ENCODE measurements around the gene PIP4K2C. TPM values are rescaled to one million over a fixed set of nuclear protein-coding genes. Genes with fewer than 3 reads are reported as not detected.
"Not testable (repeated sequence)": the region's sequence is repeated elsewhere in the genome, so short reads cannot be mapped to it uniquely, and the experiment has no call there.

Gene PIP4K2C
- total RNA-seq, 1 donor from 2014 or later, result 26.0 TPM

GRCh38 chr12:57626921-57627445 lies 36.0 kb downstream of the PIP4K2C start:
- DNase-seq (ENCODE audit: low spot score) (no peak), ATAC-seq (no peak)
- intact Hi-C loops (cut with DNase I), result no loop called here

- ATAC-seq (no peak), DNase-seq (ENCODE audit: low spot score) (no peak)
- intact Hi-C loops (cut with DNase I), result no loop called here
These were observed 36.7 kb downstream of the PIP4K2C start for GRCh38 chr12:57627501-57628279.

- intact Hi-C loops (cut with DNase I), result no loop called here
- ATAC-seq (no peak), DNase-seq (ENCODE audit: low spot score) (no peak)
These were observed 37.5 kb downstream of the PIP4K2C start for GRCh38 chr12:57628280-57629191.

GRCh38 chr12:57629897-57630471 lies 39.0 kb downstream of the PIP4K2C start:
- intact Hi-C loops (cut with DNase I), result no loop called here
- ATAC-seq, result peak; percentile 16
- peak; percentile 62 for DNase-seq (ENCODE audit: low spot score)

GRCh38 chr12:57630891-57631433 lies 40.0 kb downstream of the PIP4K2C start:
- ATAC-seq (no peak), DNase-seq (ENCODE audit: low spot score) (no peak)
- intact Hi-C loops (cut with DNase I), result no loop called here

- no peak for DNase-seq (ENCODE audit: low spot score)
- ATAC-seq, result no peak
- intact Hi-C loops (cut with DNase I), result loop anchor here (1.0 kb wide), 1 partner anchor 45 kb away; no protein-coding TSS in a partner anchor
These were observed 40.6 kb downstream of the PIP4K2C start for GRCh38 chr12:57631566-57632072.

- ATAC-seq, result peak; percentile 59
- intact Hi-C loops (cut with DNase I), result loop anchor here (1.0 kb wide), 1 partner anchor 46 kb away; no protein-coding TSS in a partner anchor
- DNase-seq (ENCODE audit: low spot score), result peak; percentile 66
These were observed 41.3 kb downstream of the PIP4K2C start for GRCh38 chr12:57632073-57632957.

- ATAC-seq, result peak; percentile 77
- peak; percentile 70 for DNase-seq (ENCODE audit: low spot score)
- intact Hi-C loops (cut with DNase I), result loop anchor here (1.0 kb wide), 1 partner anchor 47 kb away; no protein-coding TSS in a partner anchor
These were observed 42.2 kb downstream of the PIP4K2C start, which contains the start of gene B4GALNT1 for GRCh38 chr12:57632958-57633840. TSS of gene B4GALNT1 (minus strand) at chr12:57633201. CDS start at chr12:57632132, 1,069 bp downstream.

- intact Hi-C loops (cut with DNase I); DNase-seq (ENCODE audit: low spot score); ATAC-seq: not testable (repeated sequence)
These were observed 45.7 kb downstream of the PIP4K2C start for GRCh38 chr12:57636731-57637130.

GRCh38 chr12:57637364-57637763 lies 46.4 kb downstream of the PIP4K2C start:
- intact Hi-C loops (cut with DNase I), result no loop called here
- ATAC-seq, result no peak
- DNase-seq (ENCODE audit: low spot score), result no peak

- intact Hi-C loops (cut with DNase I), result no loop called here
- ATAC-seq (no peak), DNase-seq (ENCODE audit: low spot score) (no peak)
These were observed 47.1 kb downstream of the PIP4K2C start for GRCh38 chr12:57638096-57638495.

- ATAC-seq (peak; percentile 26), DNase-seq (ENCODE audit: low spot score) (no peak)
- intact Hi-C loops (cut with DNase I), result no loop called here
These were observed 49.4 kb downstream of the PIP4K2C start for GRCh38 chr12:57640175-57641042.

- DNase-seq (ENCODE audit: low spot score), result no peak
- intact Hi-C loops (cut with DNase I), result no loop called here
- no peak for ATAC-seq
These were observed 50.9 kb downstream of the PIP4K2C start for GRCh38 chr12:57641699-57642442.

GRCh38 chr12:57645990-57646658 lies 55.1 kb downstream of the PIP4K2C start:
- ATAC-seq; intact Hi-C loops (cut with DNase I): not testable (repeated sequence)

More at GRCh38 chr12:57645990-57646658, 55.1 kb downstream of the PIP4K2C start:
- not testable (repeated sequence) for DNase-seq (ENCODE audit: low spot score)

Data from sciatic nerve (tissue), 2 donors.